Type B pancreatic cell (in vitro differentiated cells): ENCODE measurements around the gene AS3MT. TPM values are rescaled to one million over a fixed set of nuclear protein-coding genes. Genes with fewer than 3 reads are reported as not detected.

Experiments
- DNase-seq: peaks from one replicate; pipeline ENCODE4 v3.0.0; 2021; ENCODE audit warnings: mixed read lengths; ENCODE audit not compliant: unreplicated experiment; ENCODE audit errors: extremely low spot score
- H3K27ac Mint-ChIP-seq: 2 replicates; pipeline ENCODE4 v1.8.0; 2021; ENCODE audit warnings: mild to moderate bottlenecking, mixed read lengths
- H3K27me3 Mint-ChIP-seq: 2 replicates; pipeline ENCODE4 v1.8.0; 2021; ENCODE audit warnings: mixed read lengths
- H3K36me3 Mint-ChIP-seq: 2 replicates; pipeline ENCODE4 v1.8.0; 2021; ENCODE audit warnings: mixed read lengths
- H3K4me1 Mint-ChIP-seq: one replicate; pipeline ENCODE4 v1.8.0; 2021; ENCODE audit warnings: mixed read lengths; ENCODE audit not compliant: unreplicated experiment
- H3K4me3 Mint-ChIP-seq: 2 replicates; pipeline ENCODE4 v1.8.0; 2021; ENCODE audit warnings: mild to moderate bottlenecking, mixed read lengths
- H3K9me3 Mint-ChIP-seq: 2 replicates; pipeline ENCODE4 v1.8.0; 2021; ENCODE audit warnings: mixed read lengths
- CTCF ChIP-seq: fragments of 200-600 bp; sonication (generic); conservative IDR thresholded peaks from 2 replicates; pipeline ENCODE4 v1.5.0; 2021; ENCODE audit warnings: antibody characterized with exemption, mild to moderate bottlenecking
- total RNA-seq: library from RNA; stranded (reverse); gene quantifications from 2 replicates; pipeline ENCODE4 v1.2.1, GENCODE V29; 2021; ENCODE audit warnings: low replicate concordance

The AS3MT gene
- total RNA-seq, 1 donor from 2014 or later: 4.2 TPM

GRCh38 chr10:102880256-102880655 lies 11.0 kb downstream of the AS3MT start:
- H3K4me3 Mint-ChIP-seq: no peak overlapping the region
- H3K27ac Mint-ChIP-seq: no peak overlapping the region
- no peak for TF ChIP-seq CTCF
- H3K9me3 Mint-ChIP-seq: no peaks in the 10 kb centered on the region
- H3K36me3 Mint-ChIP-seq: peaks cover 21% of the 10 kb centered on the region
- no peaks in the 10 kb centered on the region for H3K27me3 Mint-ChIP-seq
- DNase-seq: no peak
- H3K4me1 Mint-ChIP-seq: no peaks in the 10 kb centered on the region

GRCh38 chr10:102888048-102888447 lies 18.8 kb downstream of the AS3MT start:
- no peak for TF ChIP-seq CTCF
- Mint-ChIP-seq H3K27me3 (no peaks in the 10 kb centered on the region), H3K9me3 (no peaks in the 10 kb centered on the region), H3K36me3 (peaks cover 19% of the 10 kb centered on the region), H3K4me1 (no peaks in the 10 kb centered on the region), H3K4me3 (no peak overlapping the region), H3K27ac (no peak overlapping the region)
- no peak for DNase-seq

DNA sequence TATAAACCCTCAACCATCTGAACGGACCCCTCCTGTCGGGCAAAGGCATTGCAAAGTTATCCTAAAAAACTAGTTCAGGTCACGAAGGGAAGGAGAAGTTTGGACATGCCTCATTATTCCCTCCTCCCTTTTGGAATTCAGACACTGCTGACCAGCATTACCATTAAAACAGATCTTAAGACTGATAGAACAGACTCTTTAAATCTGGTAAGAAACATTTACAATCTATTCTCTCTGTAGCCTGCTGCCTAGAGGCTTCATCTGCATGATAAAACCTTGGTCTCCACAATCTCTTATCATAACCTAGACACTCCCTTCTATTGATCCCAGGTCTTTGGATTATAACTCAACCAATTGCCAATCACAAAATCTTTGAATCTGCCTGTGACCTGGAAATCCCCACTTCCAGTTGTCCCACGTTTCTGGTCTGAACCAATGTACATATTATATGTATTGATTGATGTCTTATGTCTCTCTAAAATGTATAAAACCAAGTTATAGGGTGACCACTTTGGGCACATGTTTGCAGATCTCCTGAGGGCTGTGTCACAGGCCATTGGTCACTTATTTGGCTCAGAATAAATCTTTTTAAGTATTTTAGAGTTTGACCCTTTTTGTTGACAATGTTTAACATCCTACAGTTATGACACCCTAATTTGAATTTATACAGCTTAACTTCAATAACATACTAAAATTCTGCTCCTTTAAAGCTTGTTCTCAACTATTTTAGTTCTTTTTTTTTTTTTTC lies 25.4 kb downstream of the AS3MT start:
- Mint-ChIP-seq H3K4me1 (no peaks in the 10 kb centered on the region), H3K36me3 (peaks cover 10% of the 10 kb centered on the region), H3K27ac (no peak overlapping the region), H3K27me3 (no peaks in the 10 kb centered on the region), H3K4me3 (no peak overlapping the region), H3K9me3 (no peaks in the 10 kb centered on the region)
- no peak for TF ChIP-seq CTCF
- no peak for DNase-seq

GRCh38 chr10:102900006-102900405 lies 30.7 kb downstream of the AS3MT start:
- H3K27me3 Mint-ChIP-seq: no peaks in the 10 kb centered on the region
- no peak overlapping the region for H3K27ac Mint-ChIP-seq
- no peak for TF ChIP-seq CTCF
- no peaks in the 10 kb centered on the region for H3K9me3 Mint-ChIP-seq
- H3K36me3 Mint-ChIP-seq: no peaks in the 10 kb centered on the region
- no peak for DNase-seq
- H3K4me1 Mint-ChIP-seq: no peaks in the 10 kb centered on the region
- no peak overlapping the region for H3K4me3 Mint-ChIP-seq

GRCh38 chr10:102904346-102904745 lies 35.1 kb downstream of the AS3MT start:
- Mint-ChIP-seq H3K4me3 (no peak overlapping the region), H3K4me1 (no peaks in the 10 kb centered on the region)

More at GRCh38 chr10:102904346-102904745, 35.1 kb downstream of the AS3MT start:
- Mint-ChIP-seq H3K27ac (no peak overlapping the region), H3K9me3 (no peaks in the 10 kb centered on the region), H3K36me3 (no peaks in the 10 kb centered on the region), H3K27me3 (no peaks in the 10 kb centered on the region)
- no peak for TF ChIP-seq CTCF
- DNase-seq: no peak
